IMR-90 (cell line): ENCODE results near the gene UST. TPM values are rescaled to one million over a fixed set of nuclear protein-coding genes. Genes with fewer than 3 reads are reported as not detected.

Experiments used
- ATAC-seq: fragments of 200-7000 bp; cut with Tn5 transposase; 2 replicates; pipeline ENCODE4 v1.9.1; 2020; ENCODE audit warnings: low read depth, mild to moderate bottlenecking, moderate library complexity
- BruUV-seq: library from RNA; stranded (reverse); fragments of 400-500 nt; replicated peaks from 2 replicates; lab custom pipeline; 2021; lab: Mats Ljungman, UMichigan
- CTCF ChIA-PET: fragments of 300-600 bp; formaldehyde crosslinking; extraction: SDS; loops from one replicate; lab custom pipeline; 2021; ENCODE audit warnings: antibody characterized with exemption; lab: Yijun Ruan, JAX
- POLR2A ChIA-PET: fragments of 300-600 bp; sonication (Branson Sonifier 250); formaldehyde crosslinking; loops from one replicate; lab custom pipeline; 2022; ENCODE audit warnings: antibody characterized with exemption; ENCODE audit not compliant: unreplicated experiment; lab: Charles Lee
- DNase-seq: peaks from one replicate; pipeline ENCODE4 v3.0.0; 2013
- H2AFZ ChIP-seq: replicated peaks from 2 replicates; pipeline ENCODE3; 2013; ENCODE audit warnings: low read length, mild to moderate bottlenecking; ENCODE audit not compliant: poor library complexity
- H2AK5ac ChIP-seq: 2 replicates; pipeline ENCODE4 v1.6.1; 2013; ENCODE audit warnings: low read depth, low read length, inconsistent platforms
- H2AK9ac ChIP-seq: replicated peaks from 2 replicates; pipeline ENCODE3; 2013; ENCODE audit warnings: mild to moderate bottlenecking, low read depth, low read length, moderate library complexity; ENCODE audit not compliant: poor library complexity
- H2BK120ac ChIP-seq: 2 replicates; pipeline ENCODE4 v1.6.1; 2013; ENCODE audit warnings: low read depth, low read length, inconsistent platforms
- H2BK15ac ChIP-seq: 3 replicates; pipeline ENCODE4 v1.6.1; 2013; ENCODE audit warnings: low read depth, low read length, inconsistent platforms
- H2BK20ac ChIP-seq: 2 replicates; pipeline ENCODE4 v1.6.1; 2013; ENCODE audit warnings: low read depth, mild to moderate bottlenecking, inconsistent platforms, low read length, moderate library complexity
- H2BK5ac ChIP-seq: 2 replicates; pipeline ENCODE4 v1.6.1; 2013; ENCODE audit warnings: mild to moderate bottlenecking, low read depth, low read length, inconsistent platforms; ENCODE audit not compliant: poor library complexity, severe bottlenecking
- H3K14ac ChIP-seq: replicated peaks from 2 replicates; pipeline ENCODE4 v1.6.1; 2013; ENCODE audit warnings: low read depth, low read length, inconsistent platforms
- H3K18ac ChIP-seq: 2 replicates; pipeline ENCODE4 v1.6.1; 2013; ENCODE audit warnings: low read depth, low read length, control low read depth
- H3K23ac ChIP-seq: 2 replicates; pipeline ENCODE4 v1.6.1; 2013; ENCODE audit warnings: low read depth, low read length, inconsistent platforms
- H3K27ac ChIP-seq: 2 replicates; pipeline ENCODE4 v1.5.1; 2013; ENCODE audit warnings: mild to moderate bottlenecking, control low read depth, low read length; ENCODE audit not compliant: insufficient read depth
- H3K27me3 ChIP-seq: 2 replicates; pipeline ENCODE4 v1.6.1; 2013; ENCODE audit warnings: low read length; ENCODE audit not compliant: control insufficient read depth, insufficient read depth
- H3K36me3 ChIP-seq: 2 replicates; pipeline ENCODE4 v1.6.1; 2013; ENCODE audit warnings: low read length, mixed read lengths; ENCODE audit not compliant: control insufficient read depth, insufficient read depth
- H3K4ac ChIP-seq: 2 replicates; pipeline ENCODE4 v1.6.1; 2013; ENCODE audit warnings: low read depth, low read length, inconsistent platforms
- H3K4me1 ChIP-seq: 2 replicates; pipeline ENCODE4 v1.6.1; 2013; ENCODE audit warnings: low read length, mixed read lengths; ENCODE audit not compliant: control insufficient read depth, insufficient read depth
- H3K4me2 ChIP-seq: 2 replicates; pipeline ENCODE4 v1.6.1; 2013; ENCODE audit warnings: low read depth, mild to moderate bottlenecking, control low read depth, low read length, moderate library complexity
- H3K4me3 ChIP-seq: 2 replicates; pipeline ENCODE4 v1.5.1; 2013; ENCODE audit warnings: low read depth, mild to moderate bottlenecking, control low read depth, low read length, moderate library complexity; ENCODE audit not compliant: insufficient read depth
- H3K56ac ChIP-seq: 2 replicates; pipeline ENCODE4 v1.6.1; 2013; ENCODE audit warnings: low read length, inconsistent platforms; ENCODE audit not compliant: insufficient read depth; ENCODE audit errors: extremely low read depth
- H3K79me1 ChIP-seq, 2 experiments: 2 replicates each; pipeline ENCODE4 v1.6.1; 2013; ENCODE audit warnings: low read length in 2 of 2, inconsistent platforms in 1 of 2, low read depth in 1 of 2
- H3K9ac ChIP-seq: 2 replicates; pipeline ENCODE4 v1.6.1; 2013; ENCODE audit warnings: low read depth, low read length, control low read depth
- H3K9me1 ChIP-seq: 2 replicates; pipeline ENCODE4 v1.6.1; 2013; ENCODE audit warnings: low read length, inconsistent platforms; ENCODE audit not compliant: insufficient read depth
- H3K9me3 ChIP-seq: 2 replicates; pipeline ENCODE4 v1.6.1; 2013; ENCODE audit warnings: low read length; ENCODE audit not compliant: control insufficient read depth, insufficient read depth
- H4K20me1 ChIP-seq: 2 replicates; pipeline ENCODE4 v1.6.1; 2013; ENCODE audit warnings: low read length, inconsistent platforms; ENCODE audit not compliant: insufficient read depth
- H4K5ac ChIP-seq: 2 replicates; pipeline ENCODE4 v1.6.1; 2013; ENCODE audit warnings: mild to moderate bottlenecking, low read depth, low read length, control low read depth
- H4K8ac ChIP-seq, 2 experiments: 2 replicates each; pipeline ENCODE4 v1.6.1; 2013; ENCODE audit warnings: low read depth in 2 of 2, low read length in 2 of 2, control low read depth in 1 of 2, inconsistent platforms in 1 of 2
- H4K91ac ChIP-seq: 2 replicates; pipeline ENCODE4 v1.6.1; 2013; ENCODE audit warnings: low read depth, low read length, inconsistent platforms; ENCODE audit not compliant: insufficient read depth
- MAZ ChIP-seq: IDR thresholded peaks from 2 replicates; pipeline ENCODE4 v1.6.1; 2012; ENCODE audit warnings: low read depth, mild to moderate bottlenecking, low read length, improper control_type of control experiment, moderate library complexity, borderline replicate concordance
- WGBS, 2 experiments: methylation state at CpG; one replicate each; pipeline versions ENCODE4 v1.1.5 to v1.1.7; 2013; ENCODE audit warnings: missing lambda C conversion rate in 2 of 2; ENCODE audit not compliant: insufficient read length in 1 of 2; ENCODE audit errors: extremely low coverage in 2 of 2; 5-methylcytosine and 5-hydroxymethylcytosine counted together
- dilution Hi-C: fragments of 300-500 bp; cut with HindIII; formaldehyde crosslinking; loops from one replicate; pipeline ENCODE4 v1.14.3; 2018; ENCODE audit warnings: low sequenced_read_pairs; ENCODE audit not compliant: unreplicated experiment
- in situ Hi-C: fragments of 300-500 bp; cut with MboI; formaldehyde crosslinking; loops from 3 replicates; pipeline ENCODE4 v1.14.3; 2019; ENCODE audit warnings: low sequenced_read_pairs, inconsistent platforms, mixed read lengths
- intact Hi-C: fragments of 100-400 bp; cut with micrococcal nuclease; formaldehyde crosslinking; loops from 2 replicates; pipeline ENCODE4 v1.10.0; 2022
- polyA plus RNA-seq, 3 experiments: library from polyadenylated mRNA; depleted of rRNA; stranded (reverse); fragments of >200 nt; gene quantifications; 2 replicates each; pipeline ENCODE4 v1.2.3, GENCODE V29; 2012; ENCODE audit warnings: low replicate concordance in 1 of 3
- total RNA-seq: library from RNA; depleted of rRNA; stranded (reverse); fragments of >200 nt; gene quantifications from 2 replicates; pipeline ENCODE4 v1.2.3, GENCODE V29; 2012

The UST gene
- total and polyA plus RNA-seq, 2 of the 4 experiments (the other 2 are of a cell fraction): 7.7 to 13.8 TPM

GRCh38 chr6:149054559-149055194, 307.8 kb downstream of the UST start:
- Histone ChIP-seq H3K9me1 (no peaks in the 10 kb centered on the region), H2BK15ac (no peak overlapping the region), H2AK9ac (no peak overlapping the region), H2BK120ac (no peak overlapping the region), H3K14ac (no peak overlapping the region), H3K4ac (no peak overlapping the region), H3K4me1 (peaks cover 6% of the 10 kb centered on the region), H3K18ac (no peak overlapping the region), H3K9me3 (no peaks in the 10 kb centered on the region), H3K79me1 (0 out of 4 replicates have a peak, but pooled peaks cover 0 to under 1% of the 10 kb centered on the region in 2 experiments), H3K23ac (no peak overlapping the region), H4K8ac (no peak overlapping the region), H3K36me3 (no peaks in the 10 kb centered on the region), H3K56ac (no peak overlapping the region), H3K4me3 (no peak overlapping the region), H3K27me3 (no peaks in the 10 kb centered on the region), H4K91ac (no peak overlapping the region), H3K27ac (no peak overlapping the region), H4K5ac (no peak overlapping the region), H4K20me1 (no peaks in the 10 kb centered on the region), H2AFZ (no peak overlapping the region), H3K9ac (no peak overlapping the region), H2AK5ac (no peak overlapping the region), H2BK5ac (no peak overlapping the region), H2BK20ac (no peak overlapping the region), H3K4me2 (no peak overlapping the region)
- BruUV-seq: no TSS peak
- no peak for ATAC-seq
- dilution Hi-C loops: no loop called here
- no peak for DNase-seq
- POLR2A ChIA-PET: no interaction called here
- CTCF ChIA-PET: no interaction called here
- intact Hi-C loops: no loop called here
- 100% methylated on average over 2 of the region's 8 CpGs; no CpG with 5 or more reads in 1 of the 2 experiments for WGBS, 2 experiments
- no peak for TF ChIP-seq MAZ
- in situ Hi-C loops: no loop called here
